GM12878 (cell line): Measurements from ENCODE around the gene ABITRAM. TPM values are rescaled to one million over a fixed set of nuclear protein-coding genes. Genes with fewer than 3 reads are reported as not detected.

Experiments
- ATAC-seq: fragments of 200-7000 bp; cut with Tn5 transposase; 3 replicates; pipeline ENCODE4 v1.9.1; 2020; ENCODE audit warnings: mild to moderate bottlenecking, moderate library complexity
- BruUV-seq: library from RNA; stranded (reverse); fragments of 400-500 nt; replicated peaks from 2 replicates; lab custom pipeline; 2021; lab: Mats Ljungman, UMichigan
- CTCF ChIA-PET: fragments of 300-600 bp; sonication (Branson Sonifier 250); formaldehyde crosslinking; extraction: SDS; loops from one replicate; lab custom pipeline; 2021; ENCODE audit warnings: inconsistent platforms; lab: Yijun Ruan, JAX
- POLR2A ChIA-PET: fragments of 350-600 bp; formaldehyde crosslinking; extraction: SDS; loops from one replicate; lab custom pipeline; 2021; ENCODE audit warnings: inconsistent platforms; lab: Charles Lee
- RAD21 ChIA-PET: fragments of 300-600 bp; sonication (Branson Sonifier 250); formaldehyde crosslinking; loops from one replicate; lab custom pipeline; 2023; ENCODE audit warnings: antibody characterized with exemption; ENCODE audit not compliant: unreplicated experiment; lab: Charles Lee
- SMC1A ChIA-PET: fragments of 300-600 bp; sonication (Branson Sonifier 250); formaldehyde crosslinking; loops from one replicate; lab custom pipeline; 2023; ENCODE audit not compliant: unreplicated experiment, uncharacterized antibody; lab: Charles Lee
- DNase-seq: peaks from one replicate; pipeline ENCODE4 v3.0.0-alpha.2; 2011; ENCODE audit warnings: low read depth, low spot score
- FAIRE-seq: peaks from 3 replicates; lab custom pipeline; 2011; peaks lifted over from hg19 to GRCh38; lab: Jason Lieb, UNC
- H2AFZ ChIP-seq: 2 replicates; pipeline ENCODE4 v1.6.0; 2011; ENCODE audit warnings: low read depth, low read length, control low read depth; ENCODE audit not compliant: control insufficient read depth
- H3K27ac ChIP-seq: 2 replicates; pipeline ENCODE4 v1.5.1; 2011; ENCODE audit warnings: control low read depth; ENCODE audit not compliant: control insufficient read depth, insufficient read depth
- H3K27me3 ChIP-seq, 2 experiments: replicated peaks in 1 of 2; 2 replicates each; pipeline versions ENCODE4 v1.6.0 to v1.6.1; 2011; ENCODE audit warnings: low read length in 1 of 2; ENCODE audit not compliant: control insufficient read depth in 2 of 2, insufficient read depth in 2 of 2
- H3K36me3 ChIP-seq, 2 experiments: 2 replicates each; pipeline ENCODE4 v1.5.1; 2011; ENCODE audit warnings: low read length in 1 of 2; ENCODE audit not compliant: control insufficient read depth in 2 of 2, insufficient read depth in 2 of 2
- H3K4me1 ChIP-seq: 2 replicates; pipeline ENCODE4 v1.6.1; 2011; ENCODE audit warnings: mild to moderate bottlenecking, low read length, moderate library complexity, mixed read lengths; ENCODE audit not compliant: control insufficient read depth, insufficient read depth
- H3K4me2 ChIP-seq: 2 replicates; pipeline ENCODE4 v1.6.0; 2011; ENCODE audit warnings: control low read depth; ENCODE audit not compliant: control insufficient read depth, insufficient read depth
- H3K4me3 ChIP-seq: fragments of 200-600 bp; sonication (generic); 2 replicates; pipeline ENCODE4 v1.5.1; 2016
- H3K79me2 ChIP-seq: 2 replicates; pipeline ENCODE4 v1.6.0; 2011; ENCODE audit warnings: low read length; ENCODE audit not compliant: control insufficient read depth, insufficient read depth
- H3K9ac ChIP-seq: 2 replicates; pipeline ENCODE4 v1.8.0; 2011; ENCODE audit warnings: low read length, control low read depth, mixed read lengths; ENCODE audit not compliant: control insufficient read depth, insufficient read depth
- H3K9me3 ChIP-seq: replicated peaks from 3 replicates; pipeline ENCODE4 v1.5.1; 2011; ENCODE audit warnings: mild to moderate bottlenecking, low read length; ENCODE audit not compliant: control insufficient read depth, insufficient read depth
- H4K20me1 ChIP-seq: 2 replicates; pipeline ENCODE4 v1.6.0; 2011; ENCODE audit not compliant: control insufficient read depth, insufficient read depth
- EP300 ChIP-seq, 2 experiments: fragments of 150-350 bp in 1 of 2; IDR thresholded peaks; 2 replicates each; pipeline ENCODE4 v1.6.1; 2011 to 2012; ENCODE audit warnings: low read depth in 2 of 2, low read length in 2 of 2, borderline replicate concordance in 1 of 2, improper control_type of control experiment in 1 of 2, inconsistent platforms in 1 of 2; ENCODE audit not compliant: control insufficient read depth in 1 of 2
- GABPA ChIP-seq: IDR thresholded peaks from 2 replicates; pipeline ENCODE4 v1.6.1; 2014; ENCODE audit warnings: antibody characterized with exemption, low read depth, mild to moderate bottlenecking, inconsistent platforms
- IRF3 ChIP-seq: fragments of 450-650 bp; IDR thresholded peaks from 2 replicates; pipeline ENCODE4 v1.6.1; 2014; ENCODE audit warnings: mild to moderate bottlenecking
- PAX8 ChIP-seq: fragments of 450-650 bp; IDR thresholded peaks from 2 replicates; pipeline ENCODE4 v1.6.1; 2017; ENCODE audit warnings: mild to moderate bottlenecking, moderate library complexity
- RELA ChIP-seq: fragments of 450-650 bp; IDR thresholded peaks from 2 replicates; pipeline ENCODE4 v1.8.0; 2014; ENCODE audit warnings: borderline replicate concordance; ENCODE audit not compliant: partially characterized antibody
- ZBTB4 ChIP-seq: fragments of 450-650 bp; formaldehyde crosslinking; IDR thresholded peaks from 2 replicates; pipeline ENCODE4 v1.4.0; 2022; ENCODE audit warnings: mild to moderate bottlenecking, moderate library complexity
- WGBS: methylation state at CpG from one replicate; pipeline ENCODE4 v1.1.6; 2016; ENCODE audit warnings: low lambda C conversion rate; ENCODE audit not compliant: insufficient replicate concordance, insufficient coverage; ENCODE audit errors: missing lambda C conversion rate; 5-methylcytosine and 5-hydroxymethylcytosine counted together
- in situ Hi-C: fragments of 300-500 bp; cut with MboI; formaldehyde crosslinking; loops from 9 replicates; pipeline ENCODE4 v1.14.3; 2018; ENCODE audit warnings: mixed read lengths
- intact Hi-C: fragments of 100-400 bp; cut with micrococcal nuclease; formaldehyde crosslinking; loops from one replicate; pipeline ENCODE4 v1.14.2; 2022; ENCODE audit not compliant: unreplicated experiment
- polyA plus RNA-seq, 11 experiments: library from polyadenylated mRNA; depleted of rRNA in 4 of 11; unstranded in 6 of 11; stranded (reverse) in 5 of 11; fragments of >200 nt; fragmentation: Nextera tagmentation in 4 of 11; fragmentation: Illumina TruSeq in 1 of 11; extraction: Ambion mirVana in 4 of 11; extraction: Trizol in 1 of 11; gene quantifications; 1 replicate in 1 of 11; 2 replicates in 10 of 11; pipeline versions ENCODE4 v1.2.1 to v1.2.3, GENCODE V29; 2011 to 2016; ENCODE audit warnings: inconsistent platforms in 2 of 11, missing spikeins in 2 of 11, low read depth in 1 of 11
- total RNA-seq, 4 experiments: library from RNA; depleted of rRNA in 3 of 4; stranded (reverse); fragments of >200 nt in 3 of 4; fragmentation: Illumina TruSeq in 1 of 4; extraction: Trizol in 1 of 4; gene quantifications; 2 replicates each; pipeline versions ENCODE4 v1.2.1 to v1.2.3, GENCODE V29; 2013 to 2021
- TF ChIP-seq, protein P1 (sequence below): fragments of 150-350 bp; IDR thresholded peaks from 2 replicates; pipeline ENCODE4 v1.6.1; 2016; ENCODE audit warnings: low read depth, low read length
- TF ChIP-seq, protein P2 (sequence below): IDR thresholded peaks from 2 replicates; pipeline ENCODE4 v1.6.1; 2012; ENCODE audit warnings: low read depth, low read length, improper control_type of control experiment

ABITRAM gene
- total and polyA plus RNA-seq, 10 of the 15 experiments (the other 5 are each of a cell fraction or from before 2014, with no cell fraction given) = 5.2 to 18.4 (median 10.6) TPM

DNA sequence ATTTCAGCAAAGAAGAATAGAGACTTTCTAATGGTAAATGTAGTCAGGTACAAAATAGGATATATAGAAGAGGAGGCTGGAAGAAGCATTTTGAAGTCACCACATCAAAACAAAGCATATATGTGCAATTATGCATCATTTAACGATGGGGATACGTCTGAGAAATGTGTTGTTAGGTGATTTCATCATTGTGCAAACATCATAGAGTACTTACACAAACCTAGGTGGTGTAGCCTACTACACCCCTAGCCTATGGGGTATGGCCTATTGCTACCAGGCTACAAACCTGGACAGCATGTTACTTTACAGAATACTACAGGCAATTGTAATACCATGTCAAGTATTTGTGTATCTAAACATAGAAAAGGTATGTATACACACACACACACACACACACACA is 28.7 kb upstream of the ABITRAM start:
- POLR2A ChIA-PET = no interaction called here

DNA sequence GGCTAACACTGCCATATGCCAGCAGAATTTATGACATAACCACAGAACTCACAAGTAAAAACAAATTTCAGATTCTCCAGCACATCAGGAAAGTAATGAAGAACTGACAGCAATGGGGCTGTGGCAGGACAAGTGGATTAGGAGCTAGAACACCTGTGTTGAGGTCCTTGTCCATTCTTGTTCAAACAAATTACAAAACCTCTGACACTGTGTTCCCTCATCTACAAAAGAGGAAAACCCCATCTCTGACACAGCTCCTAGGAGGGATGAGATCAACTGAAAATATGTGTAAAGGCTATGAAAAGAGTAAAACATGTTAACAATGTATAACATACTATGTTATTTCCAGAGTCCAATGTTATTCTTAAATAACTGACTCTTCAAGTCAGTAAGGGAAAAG is 23.8 kb upstream of the ABITRAM start:
- ATAC-seq = no peak
- no peaks in the 10 kb centered on the region for H4K20me1 ChIP-seq
- H2AFZ ChIP-seq = no peak overlapping the region
- BruUV-seq = no TSS peak
- no peaks in the 10 kb centered on the region for H3K27me3 ChIP-seq
- peaks cover 6 to 12% of the 10 kb centered on the region in 2 experiments for H3K36me3 ChIP-seq
- no peak overlapping the region for H3K4me3 ChIP-seq
- no peak for DNase-seq
- ChIA-PET POLR2A (no interaction called here), RAD21 (no interaction called here), SMC1A (interaction anchor here (0.5 kb wide), 1 partner anchor 25 kb away, joined by 3 read pairs; no protein-coding TSS in a partner anchor), CTCF (interaction anchor here (0.5 kb wide), 1 partner anchor 575 kb away, joined by 3 read pairs; no protein-coding TSS in a partner anchor)
- in situ Hi-C loops (no loop called here), intact Hi-C loops (no loop called here)
- no peaks in the 10 kb centered on the region for H3K9me3 ChIP-seq
- no peak overlapping the region for H3K27ac ChIP-seq
- no peaks in the 10 kb centered on the region for H3K79me2 ChIP-seq
- no peak for FAIRE-seq
- no peaks in the 10 kb centered on the region for H3K4me1 ChIP-seq
- no peak overlapping the region for H3K4me2 ChIP-seq
- no peak overlapping the region for H3K9ac ChIP-seq
- TF ChIP-seq EP300 (IDR thresholded peaks at IDR 0.05; ENCODE audit: borderline replicate concordance in 1 of 2, control insufficient read depth in 1 of 2, low read depth in 2 of 2, low read length in 2 of 2) (no peak), PAX8 (no peak), GABPA (no peak), ZBTB4 (CRISPR knock-in tag) (no peak), IRF3 (no peak)
- TF ChIP-seq, protein P1, sequence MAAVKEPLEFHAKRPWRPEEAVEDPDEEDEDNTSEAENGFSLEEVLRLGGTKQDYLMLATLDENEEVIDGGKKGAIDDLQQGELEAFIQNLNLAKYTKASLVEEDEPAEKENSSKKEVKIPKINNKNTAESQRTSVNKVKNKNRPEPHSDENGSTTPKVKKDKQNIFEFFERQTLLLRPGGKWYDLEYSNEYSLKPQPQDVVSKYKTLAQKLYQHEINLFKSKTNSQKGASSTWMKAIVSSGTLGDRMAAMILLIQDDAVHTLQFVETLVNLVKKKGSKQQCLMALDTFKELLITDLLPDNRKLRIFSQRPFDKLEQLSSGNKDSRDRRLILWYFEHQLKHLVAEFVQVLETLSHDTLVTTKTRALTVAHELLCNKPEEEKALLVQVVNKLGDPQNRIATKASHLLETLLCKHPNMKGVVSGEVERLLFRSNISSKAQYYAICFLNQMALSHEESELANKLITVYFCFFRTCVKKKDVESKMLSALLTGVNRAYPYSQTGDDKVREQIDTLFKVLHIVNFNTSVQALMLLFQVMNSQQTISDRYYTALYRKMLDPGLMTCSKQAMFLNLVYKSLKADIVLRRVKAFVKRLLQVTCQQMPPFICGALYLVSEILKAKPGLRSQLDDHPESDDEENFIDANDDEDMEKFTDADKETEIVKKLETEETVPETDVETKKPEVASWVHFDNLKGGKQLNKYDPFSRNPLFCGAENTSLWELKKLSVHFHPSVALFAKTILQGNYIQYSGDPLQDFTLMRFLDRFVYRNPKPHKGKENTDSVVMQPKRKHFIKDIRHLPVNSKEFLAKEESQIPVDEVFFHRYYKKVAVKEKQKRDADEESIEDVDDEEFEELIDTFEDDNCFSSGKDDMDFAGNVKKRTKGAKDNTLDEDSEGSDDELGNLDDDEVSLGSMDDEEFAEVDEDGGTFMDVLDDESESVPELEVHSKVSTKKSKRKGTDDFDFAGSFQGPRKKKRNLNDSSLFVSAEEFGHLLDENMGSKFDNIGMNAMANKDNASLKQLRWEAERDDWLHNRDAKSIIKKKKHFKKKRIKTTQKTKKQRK = no peak
- TF ChIP-seq, protein P2, sequence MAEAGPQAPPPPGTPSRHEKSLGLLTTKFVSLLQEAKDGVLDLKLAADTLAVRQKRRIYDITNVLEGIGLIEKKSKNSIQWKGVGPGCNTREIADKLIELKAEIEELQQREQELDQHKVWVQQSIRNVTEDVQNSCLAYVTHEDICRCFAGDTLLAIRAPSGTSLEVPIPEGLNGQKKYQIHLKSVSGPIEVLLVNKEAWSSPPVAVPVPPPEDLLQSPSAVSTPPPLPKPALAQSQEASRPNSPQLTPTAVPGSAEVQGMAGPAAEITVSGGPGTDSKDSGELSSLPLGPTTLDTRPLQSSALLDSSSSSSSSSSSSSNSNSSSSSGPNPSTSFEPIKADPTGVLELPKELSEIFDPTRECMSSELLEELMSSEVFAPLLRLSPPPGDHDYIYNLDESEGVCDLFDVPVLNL = no peak

More for the DNA sequence above, 28.7 kb upstream of the ABITRAM start:
- H3K4me3 ChIP-seq = no peak overlapping the region
- intact Hi-C loops (no loop called here), in situ Hi-C loops (no loop called here)
- H3K4me1 ChIP-seq = no peaks in the 10 kb centered on the region
- H4K20me1 ChIP-seq = no peaks in the 10 kb centered on the region
- no peak overlapping the region for H3K27ac ChIP-seq
- no peak overlapping the region for H3K9ac ChIP-seq
- 96% methylated on average over 2 of the region's 2 CpGs for WGBS
- peaks cover 2 to 9% of the 10 kb centered on the region in 2 experiments for H3K36me3 ChIP-seq
- H3K79me2 ChIP-seq = no peaks in the 10 kb centered on the region
- DNase-seq = no peak
- ATAC-seq = no peak
- H2AFZ ChIP-seq = no peak overlapping the region
- RAD21 ChIA-PET = no interaction called here
- CTCF ChIA-PET = no interaction called here
- H3K9me3 ChIP-seq = no peaks in the 10 kb centered on the region
- SMC1A ChIA-PET = no interaction called here
- no peaks in the 10 kb centered on the region for H3K27me3 ChIP-seq
- no peak overlapping the region for H3K4me2 ChIP-seq
- TF ChIP-seq RELA = no peak
- no peak for FAIRE-seq
- no TSS peak for BruUV-seq
